Testis (tissue), 2 donors: Measurements from ENCODE around the gene UBA6.

Source experiments
- CTCF ChIP-seq, 3 experiments: fragments of 450-650 bp in 2 of 3; fragments of 200-600 bp in 1 of 3; sonication (generic) in 1 of 3; IDR thresholded peaks; one replicate each; pipeline ENCODE4 v1.5.1; 2016 to 2019; ENCODE audit warnings: antibody characterized with exemption in 3 of 3, mild to moderate bottlenecking in 2 of 3, moderate library complexity in 1 of 3
- POLR2A ChIP-seq: fragments of 450-650 bp; IDR thresholded peaks from one replicate; pipeline ENCODE4 v1.6.1; 2017; ENCODE audit warnings: antibody characterized with exemption, mild to moderate bottlenecking, moderate library complexity

- TF ChIP-seq CTCF (IDR thresholded peaks at IDR 0.05), result no peak
- TF ChIP-seq POLR2A, result no peak
These were observed 35.3 kb upstream of the UBA6 start for GRCh38 chr4:67736262-67736661.
